SK-MEL-5 (cell line): ENCODE data around the gene ABTB1. TPM values are rescaled to one million over a fixed set of nuclear protein-coding genes. Genes with fewer than 3 reads are reported as not detected.
A peak's percentile ranks its signal among the peaks of the same experiment; 100 is the strongest.
"Not testable (repeated sequence)": the region's sequence is repeated elsewhere in the genome, so short reads cannot be mapped to it uniquely, and the experiment has no call there.

Experiments
- DNase-seq: peaks from one replicate; pipeline ENCODE4 v3.0.0-alpha.2; 2016; ENCODE audit warnings: low read depth, low spot score
- in situ Hi-C: cut with HindIII; loops from 2 replicates; pipeline ENCODE4 v1.10.0; 2016; ENCODE audit warnings: low sequenced_read_pairs, high pct_unique_total_duplicates, low pct_unique_long_range_greater_than_20kb
- total RNA-seq: library from RNA; depleted of rRNA; stranded (reverse); fragments of >200 nt; shearing (Covaris generic); gene quantifications from 2 replicates; pipeline ENCODE4 v1.2.3, GENCODE V29; 2014

Gene ABTB1
- total RNA-seq, 1 experiment from 2014 or later, result 1.1 TPM

DNA sequence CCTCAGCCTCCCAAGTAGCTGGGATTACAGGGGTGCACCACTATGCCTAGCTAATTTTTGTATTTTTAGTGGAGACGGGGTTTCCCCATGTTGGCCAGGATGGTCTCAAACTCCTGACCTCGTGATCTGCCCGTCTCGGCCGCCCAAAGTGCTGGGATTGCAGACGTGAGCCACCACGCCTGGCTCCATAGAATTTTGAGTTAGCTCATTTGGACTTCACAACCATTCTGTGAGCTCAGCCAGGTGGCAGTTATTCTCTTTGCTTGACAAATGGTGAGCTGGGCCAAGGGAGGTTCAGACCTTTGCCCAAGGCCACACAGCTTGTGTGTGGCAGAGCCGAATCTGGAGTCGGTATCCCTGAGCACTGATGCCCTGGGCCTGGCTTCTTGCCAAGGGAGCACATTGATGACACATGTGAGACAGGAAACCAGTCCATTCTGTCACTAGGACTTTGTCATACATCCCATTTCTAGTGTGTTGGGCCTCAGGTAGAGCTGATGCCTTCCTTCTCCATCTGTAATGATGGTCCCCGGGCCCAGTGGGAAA lies 26.2 kb upstream of the ABTB1 start:
- no peak for DNase-seq
- in situ Hi-C loops, result no loop called here

DNA sequence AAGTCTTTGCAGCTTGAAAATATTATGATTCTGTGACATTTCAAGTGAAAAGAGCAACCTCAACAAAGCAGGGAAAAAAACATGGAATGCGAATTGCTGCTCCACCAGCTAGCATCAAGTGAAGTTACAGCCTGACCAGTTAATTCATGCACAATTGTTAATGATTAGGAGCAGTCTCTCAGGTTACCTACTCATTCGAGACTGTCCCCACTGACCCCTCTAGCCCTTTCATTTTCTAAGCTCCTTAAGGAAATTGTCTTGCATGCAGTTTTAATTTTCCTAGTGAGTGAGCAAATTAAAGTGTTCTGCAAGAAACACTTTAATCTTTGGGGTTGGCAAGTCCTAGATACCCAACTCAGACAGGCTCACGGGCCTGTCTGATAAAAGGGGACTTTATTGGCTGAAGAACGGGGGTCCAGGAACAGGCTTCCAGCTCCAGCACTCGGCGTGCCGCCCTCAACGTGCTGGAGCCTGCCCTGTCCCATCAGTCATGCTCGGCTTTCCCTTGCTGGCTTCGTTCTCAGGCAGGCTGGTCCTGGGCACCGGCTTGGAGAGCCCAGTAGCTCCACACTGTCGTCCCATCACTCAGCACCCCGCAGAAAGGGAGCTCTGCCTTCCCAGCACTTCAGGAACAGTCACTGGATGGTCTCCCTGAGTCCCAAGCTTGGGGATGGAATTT lies 25.4 kb upstream of the ABTB1 start:
- in situ Hi-C loops, result no loop called here
- no peak for DNase-seq

- in situ Hi-C loops, result no loop called here
- DNase-seq, result no peak
Observed at GRCh38 chr3:127647845-127648204, 24.9 kb upstream of the ABTB1 start.

- in situ Hi-C loops, result no loop called here
- DNase-seq, result no peak
Observed at GRCh38 chr3:127650236-127650635, 22.5 kb upstream of the ABTB1 start.

DNA sequence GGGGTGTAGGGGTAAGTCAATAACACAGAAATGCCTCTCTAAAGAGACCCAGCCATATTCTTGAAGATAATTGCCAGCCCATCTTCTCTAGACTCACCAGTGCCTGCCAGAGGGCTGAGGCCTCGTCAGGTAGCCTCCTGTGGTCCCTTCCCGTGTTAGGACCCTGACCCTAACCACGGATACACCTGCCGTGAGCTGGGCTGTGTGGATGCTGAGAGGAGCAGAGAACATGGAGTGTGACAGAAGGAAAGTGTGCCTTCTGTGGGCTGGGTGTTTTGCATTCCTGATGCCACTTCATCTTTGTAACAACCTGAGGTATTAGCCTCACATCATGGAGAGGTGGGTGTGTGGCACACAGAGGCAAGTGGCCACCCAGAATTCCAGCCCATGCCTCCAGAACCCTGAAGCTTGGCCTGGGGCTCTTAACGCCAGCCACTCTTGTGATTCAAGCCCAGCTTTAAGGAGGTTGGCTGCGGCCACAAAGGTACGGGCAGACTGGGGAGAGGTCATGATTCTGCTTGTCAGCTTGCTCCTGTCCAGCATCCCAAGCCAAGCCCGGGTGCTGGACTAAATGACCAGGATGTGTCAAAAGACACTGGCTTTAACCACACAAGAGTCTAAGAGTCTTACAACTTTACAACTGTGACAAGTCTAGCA lies 21.1 kb upstream of the ABTB1 start:
- no peak for DNase-seq
- in situ Hi-C loops, result no loop called here

GRCh38 chr3:127652246-127652995 lies 20.3 kb upstream of the ABTB1 start:
- peak; percentile 75 for DNase-seq
- in situ Hi-C loops, result no loop called here

DNA sequence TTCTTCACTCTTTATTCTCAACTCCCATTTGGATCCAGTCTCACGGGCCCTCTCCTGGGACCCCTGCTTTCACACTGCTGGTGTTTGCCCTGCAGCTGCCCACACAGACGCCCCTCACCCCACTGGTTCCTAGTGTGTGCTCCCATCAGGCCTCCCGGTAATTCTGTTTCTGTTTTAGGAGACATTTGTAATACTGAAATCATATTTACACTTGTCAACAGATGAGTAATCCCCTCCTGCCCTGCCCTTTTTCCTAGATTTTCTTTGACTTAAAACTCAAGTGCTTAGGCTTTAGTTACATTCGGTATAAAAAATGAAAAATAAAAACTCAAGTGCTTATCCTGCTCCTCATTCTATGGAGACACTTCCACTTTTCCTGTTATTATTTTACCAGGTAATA lies 18.4 kb upstream of the ABTB1 start:
- no peak for DNase-seq
- in situ Hi-C loops, result no loop called here

DNA sequence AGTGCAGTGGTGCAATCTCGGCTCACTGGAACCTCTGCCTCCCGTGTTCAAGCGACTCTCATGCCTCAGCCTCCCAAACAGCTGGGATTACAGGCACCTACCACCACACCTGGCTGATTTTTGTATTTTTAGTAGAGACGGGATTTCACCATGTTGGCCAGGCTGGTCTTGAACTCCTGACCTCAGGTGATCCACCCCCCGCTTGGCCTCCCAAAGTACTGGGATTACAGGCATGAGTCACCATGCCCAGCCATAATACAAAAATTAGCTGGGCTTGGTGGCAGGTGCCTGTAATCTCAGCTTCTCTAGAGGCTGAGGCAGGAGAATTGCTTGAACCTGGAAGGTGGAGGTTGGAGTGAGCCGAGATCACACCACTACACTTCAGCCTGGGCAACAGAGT lies 17.8 kb upstream of the ABTB1 start:
- DNase-seq, in situ Hi-C loops: not testable (repeated sequence)

DNA sequence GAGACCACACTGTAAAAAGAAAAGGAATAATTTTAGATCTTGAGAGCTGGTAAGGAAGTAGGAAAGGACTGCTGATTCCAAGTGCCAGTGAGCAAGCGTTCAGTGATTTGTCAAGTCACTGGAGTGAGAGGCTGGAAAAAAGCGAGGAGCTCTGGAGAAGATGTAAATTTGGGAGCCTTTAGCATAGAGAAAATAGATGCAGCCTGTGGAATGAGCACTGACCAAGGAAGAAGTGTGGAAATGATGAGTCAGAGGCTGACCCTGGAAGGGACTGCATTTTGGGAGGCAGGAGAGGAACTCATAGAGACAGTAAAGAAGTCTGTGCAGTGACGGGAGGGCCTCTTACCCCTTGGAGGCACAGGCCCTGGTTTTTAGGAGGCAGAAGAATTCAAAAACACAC lies 17.1 kb upstream of the ABTB1 start:
- DNase-seq, result no peak
- in situ Hi-C loops, result no loop called here

- in situ Hi-C loops, result no loop called here
Observed at GRCh38 chr3:127656906-127657305, 15.8 kb upstream of the ABTB1 start.

DNA sequence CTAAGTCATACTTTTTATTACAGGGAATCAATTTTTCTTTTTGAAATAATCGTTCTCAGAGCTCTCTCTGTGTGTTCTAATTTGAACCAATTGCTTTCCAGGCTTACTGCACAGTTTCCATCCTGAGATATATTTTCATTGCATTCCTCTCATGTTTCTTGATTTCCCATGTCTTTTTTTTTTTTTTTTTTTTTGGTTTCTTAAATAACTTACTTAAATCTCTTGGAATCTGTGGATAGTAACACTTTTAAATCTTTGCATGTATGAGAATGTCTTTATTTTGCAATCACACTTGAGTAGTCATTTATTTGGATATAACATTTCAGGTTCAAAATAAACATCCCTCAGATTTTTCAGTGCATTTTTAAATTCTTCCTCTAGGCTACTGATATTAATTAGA lies 14.5 kb upstream of the ABTB1 start:
- in situ Hi-C loops, result no loop called here
- no peak for DNase-seq

More at GRCh38 chr3:127656906-127657305, 15.8 kb upstream of the ABTB1 start:
- no peak for DNase-seq

- in situ Hi-C loops, result no loop called here
- DNase-seq, result no peak
Observed at GRCh38 chr3:127660621-127661251, 12.0 kb upstream of the ABTB1 start.

- in situ Hi-C loops, result no loop called here
- DNase-seq, result no peak
Observed at GRCh38 chr3:127661600-127661999, 11.2 kb upstream of the ABTB1 start.

- in situ Hi-C loops, result no loop called here
- DNase-seq, result no peak
Observed at GRCh38 chr3:127662001-127662469, 10.7 kb upstream of the ABTB1 start.

GRCh38 chr3:127663151-127663550 lies 9.6 kb upstream of the ABTB1 start:
- no peak for DNase-seq
- in situ Hi-C loops, result no loop called here

- in situ Hi-C loops, result no loop called here
- no peak for DNase-seq
Observed at GRCh38 chr3:127665165-127665564, 7.6 kb upstream of the ABTB1 start.

DNA sequence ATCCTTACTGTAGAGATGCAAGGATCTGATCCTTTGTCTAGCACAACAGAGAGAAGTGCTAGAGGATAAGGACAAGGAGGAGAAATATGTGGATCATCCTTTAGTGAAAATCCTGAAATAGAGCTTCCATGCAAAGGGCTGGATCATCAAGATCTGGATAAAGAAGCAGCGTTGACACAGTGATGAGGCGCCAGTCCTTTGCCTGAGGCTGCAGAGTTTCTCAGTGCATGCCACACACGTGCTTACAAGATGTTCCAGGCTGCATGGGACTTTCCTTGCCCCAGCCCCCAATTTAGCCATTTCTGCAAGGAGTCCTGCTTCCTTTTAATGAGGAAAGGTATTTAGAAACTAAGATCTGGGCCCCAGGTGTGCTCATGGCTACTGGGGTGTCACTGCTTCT lies 7.2 kb upstream of the ABTB1 start:
- in situ Hi-C loops, result no loop called here
- DNase-seq, result no peak

DNA sequence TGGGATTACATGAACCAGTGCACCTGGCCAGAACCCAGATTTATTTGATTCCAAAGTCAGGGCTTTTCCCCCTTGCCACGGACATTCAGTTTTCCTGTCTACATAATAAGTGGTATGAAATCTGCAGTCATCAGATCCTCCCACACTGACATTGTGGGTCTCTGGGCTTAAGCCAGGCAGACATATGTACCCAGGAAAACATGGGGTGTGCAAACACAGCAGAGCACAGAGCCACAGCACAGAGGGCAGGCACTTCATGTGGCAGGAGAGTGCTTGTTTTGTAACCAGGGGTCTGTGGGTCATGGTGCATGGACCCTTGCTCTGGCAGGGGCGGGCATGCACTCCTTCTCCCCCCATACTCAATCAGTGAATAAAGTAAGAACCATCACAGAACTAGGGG lies 6.1 kb upstream of the ABTB1 start:
- DNase-seq, result no peak
- in situ Hi-C loops, result no loop called here
